ENCODE results near the gene KCP. TPM values are rescaled to one million over a fixed set of nuclear protein-coding genes. Genes with fewer than 3 reads are reported as not detected.
A peak's percentile ranks its signal among the peaks of the same experiment; 100 is the strongest.

The KCP gene
- total and polyA plus RNA-seq, 8 donors: 0.73 to 2.3 (median 1.6) TPM; not detected in 5

GRCh38 chr7:128833946-128834325, 76.6 kb downstream of the KCP start:
- peak in 1 of 2 donors; percentile 77 for DNase-seq
- WGBS, 5 donors: 24 to 55% (median 38%) methylated on average over 4 of the region's 4 CpGs
- Histone ChIP-seq H3K27ac (peak overlapping the region in 4 of 5 donors; percentile 67 to 95 (median 76)), H3K27me3 (peaks cover 0 to 48% (median 27%) of the 10 kb centered on the region in 3 donors), H3K36me3 (peaks cover 0 to 38% (median 20%) of the 10 kb centered on the region in 4 donors), H3K9me3 (no peaks in the 10 kb centered on the region), H3K4me3 (peak overlapping the region in 1 of 4 donors; percentile 47), H3K4me1 (peaks cover 32 to 71% (median 45%) of the 10 kb centered on the region in 4 donors)
- intact Hi-C loops (cut with DNase I; ENCODE audit: low total_unique reads): no loop called here
- TF ChIP-seq POLR2AphosphoS5 (IDR thresholded peaks at IDR 0.05) (no peak), CTCF (IDR thresholded peaks at IDR 0.05) (no peak), EP300 (IDR thresholded peaks at IDR 0.05) (no peak), POLR2A (IDR thresholded peaks at IDR 0.05) (no peak)

GRCh38 chr7:128833148-128833945, 77.2 kb downstream of the KCP start:
- Histone ChIP-seq H3K36me3 (peaks cover 0 to 33% (median 14%) of the 10 kb centered on the region in 4 donors), H3K9me3 (no peaks in the 10 kb centered on the region), H3K4me1 (peaks cover 35 to 76% (median 45%) of the 10 kb centered on the region in 4 donors), H3K4me3 (peak overlapping the region; percentile 7 to 65 (median 51)), H3K27ac (peak overlapping the region in 4 of 5 donors; percentile 67 to 95 (median 76)), H3K27me3 (peaks cover 0 to 48% (median 27%) of the 10 kb centered on the region in 3 donors)
- intact Hi-C loops (cut with DNase I; ENCODE audit: low total_unique reads): no loop called here
- peak in 1 of 2 donors; percentile 92 for DNase-seq
- 19 to 40% (median 25%) methylated on average over 10 to 13 of the region's 13 CpGs for whole genome bisulfite sequencing, 5 donors
- TF ChIP-seq POLR2A (IDR thresholded peaks at IDR 0.05) (no peak), EP300 (IDR thresholded peaks at IDR 0.05) (no peak), POLR2AphosphoS5 (IDR thresholded peaks at IDR 0.05) (no peak), CTCF (IDR thresholded peaks at IDR 0.05) (no peak)

GRCh38 chr7:128832880-128833147, 77.7 kb downstream of the KCP start:
- H3K9me3 ChIP-seq: no peaks in the 10 kb centered on the region
- no peak for DNase-seq
- peaks cover 0 to 27% (median 9%) of the 10 kb centered on the region in 4 donors for H3K36me3 ChIP-seq
- H3K27ac ChIP-seq: peak overlapping the region in 4 of 5 donors; percentile 67 to 95 (median 76)
- TF ChIP-seq EP300 (IDR thresholded peaks at IDR 0.05) (no peak), POLR2AphosphoS5 (IDR thresholded peaks at IDR 0.05) (no peak), POLR2A (IDR thresholded peaks at IDR 0.05) (no peak), CTCF (IDR thresholded peaks at IDR 0.05) (no peak)
- H3K4me1 ChIP-seq: peaks cover 35 to 81% (median 45%) of the 10 kb centered on the region in 4 donors
- WGBS, 5 donors: 11 to 58% (median 36%) methylated on average over 2 of the region's 2 CpGs
- H3K27me3 ChIP-seq: peaks cover 0 to 48% (median 27%) of the 10 kb centered on the region in 3 donors
- peak overlapping the region; percentile 47 to 65 (median 58) for H3K4me3 ChIP-seq
- intact Hi-C loops (cut with DNase I; ENCODE audit: low total_unique reads): no loop called here

GRCh38 chr7:128831994-128832879, 78.3 kb downstream of the KCP start:
- peak in 1 of 2 donors; percentile 83 for DNase-seq
- Histone ChIP-seq H3K4me3 (peak overlapping the region; percentile 47 to 65 (median 58)), H3K36me3 (peaks cover 0 to 21% (median 6%) of the 10 kb centered on the region in 4 donors), H3K9me3 (no peaks in the 10 kb centered on the region), H3K4me1 (peaks cover 35 to 84% (median 45%) of the 10 kb centered on the region in 4 donors), H3K27ac (peak overlapping the region in 4 of 5 donors; percentile 67 to 95 (median 76)), H3K27me3 (peaks cover 0 to 48% (median 27%) of the 10 kb centered on the region in 3 donors)
- 19 to 39% (median 26%) methylated on average over 18 to 22 of the region's 22 CpGs for WGBS, 5 donors
- TF ChIP-seq POLR2A (IDR thresholded peaks at IDR 0.05): no peak
- peak in 1 of 3 donors; percentile 2 for TF ChIP-seq POLR2AphosphoS5 (IDR thresholded peaks at IDR 0.05)
- intact Hi-C loops (cut with DNase I; ENCODE audit: low total_unique reads): no loop called here

Measured in stomach (tissue), 9 donors.